Measurements from ENCODE around the gene FBN3. TPM values are rescaled to one million over a fixed set of nuclear protein-coding genes. Genes with fewer than 3 reads are reported as not detected.

The FBN3 gene
- total RNA-seq, 4 donors from 2014 or later = under 0.01 TPM; not detected in 3

- no peak overlapping the region for H3K4me3 ChIP-seq
- H3K36me3 ChIP-seq = no peaks in the 10 kb centered on the region
- H3K27ac ChIP-seq (replicated peaks in 1 of 4) = no peak overlapping the region
- 94% methylated on average over 7 of the region's 7 CpGs for WGBS
- no peak for DNase-seq (ENCODE audit: extremely low spot score)
- no peak for TF ChIP-seq POLR2AphosphoS5 (IDR thresholded peaks at IDR 0.05)
- TF ChIP-seq POLR2A (IDR thresholded peaks at IDR 0.05; ENCODE audit: low read depth) = no peak
- TF ChIP-seq EP300 (IDR thresholded peaks at IDR 0.05) = no peak
- TF ChIP-seq CTCF (IDR thresholded peaks at IDR 0.05) = no peak
- no peaks in the 10 kb centered on the region for H3K9me3 ChIP-seq
- H3K4me1 ChIP-seq = no peaks in the 10 kb centered on the region
- intact Hi-C loops (cut with DNase I) = no loop called here
- H3K27me3 ChIP-seq = peaks cover 0 to 20% (median 0%) of the 10 kb centered on the region in 4 donors
Observed at GRCh38 chr19:8109890-8110662, 39.3 kb downstream of the FBN3 start.

GRCh38 chr19:8109455-8109854 is 39.9 kb downstream of the FBN3 start:
- H3K27me3 ChIP-seq = peaks cover 0 to 20% (median 0%) of the 10 kb centered on the region in 4 donors
- H3K4me3 ChIP-seq = no peak overlapping the region
- TF ChIP-seq CTCF (IDR thresholded peaks at IDR 0.05) (no peak), POLR2A (IDR thresholded peaks at IDR 0.05; ENCODE audit: low read depth) (no peak), EP300 (IDR thresholded peaks at IDR 0.05) (no peak), POLR2AphosphoS5 (IDR thresholded peaks at IDR 0.05) (no peak)
- DNase-seq (ENCODE audit: extremely low spot score) = no peak
- no peaks in the 10 kb centered on the region for H3K9me3 ChIP-seq
- no peaks in the 10 kb centered on the region for H3K36me3 ChIP-seq
- intact Hi-C loops (cut with DNase I) = no loop called here
- H3K4me1 ChIP-seq = no peaks in the 10 kb centered on the region
- WGBS = 79% methylated on average over 10 of the region's 12 CpGs
- H3K27ac ChIP-seq (replicated peaks in 1 of 4) = no peak overlapping the region

GRCh38 chr19:8108560-8109445 is 40.6 kb downstream of the FBN3 start:
- Histone ChIP-seq H3K4me1 (no peaks in the 10 kb centered on the region), H3K9me3 (no peaks in the 10 kb centered on the region), H3K27ac (replicated peaks in 1 of 4) (no peak overlapping the region), H3K27me3 (peaks cover 0 to 20% (median 0%) of the 10 kb centered on the region in 4 donors), H3K36me3 (no peaks in the 10 kb centered on the region), H3K4me3 (no peak overlapping the region)
- no peak for DNase-seq (ENCODE audit: extremely low spot score)
- no peak for TF ChIP-seq EP300 (IDR thresholded peaks at IDR 0.05)
- TF ChIP-seq CTCF (IDR thresholded peaks at IDR 0.05) = no peak
- TF ChIP-seq POLR2A (IDR thresholded peaks at IDR 0.05; ENCODE audit: low read depth) = no peak
- TF ChIP-seq POLR2AphosphoS5 (IDR thresholded peaks at IDR 0.05) = no peak
- intact Hi-C loops (cut with DNase I) = no loop called here
- WGBS = 82% methylated on average over 19 of the region's 19 CpGs

GRCh38 chr19:8107301-8107903 is 42.0 kb downstream of the FBN3 start:
- H3K27ac ChIP-seq (replicated peaks in 1 of 4) = no peak overlapping the region
- no peaks in the 10 kb centered on the region for H3K36me3 ChIP-seq
- TF ChIP-seq EP300 (IDR thresholded peaks at IDR 0.05) (no peak), CTCF (IDR thresholded peaks at IDR 0.05) (no peak), POLR2A (IDR thresholded peaks at IDR 0.05; ENCODE audit: low read depth) (no peak), POLR2AphosphoS5 (IDR thresholded peaks at IDR 0.05) (no peak)
- 86% methylated on average over 2 of the region's 2 CpGs for WGBS
- H3K4me3 ChIP-seq = no peak overlapping the region
- peaks cover 0 to 24% (median 0%) of the 10 kb centered on the region in 4 donors for H3K27me3 ChIP-seq
- no peak for DNase-seq (ENCODE audit: extremely low spot score)
- no peaks in the 10 kb centered on the region for H3K4me1 ChIP-seq
- intact Hi-C loops (cut with DNase I) = no loop called here
- peaks cover 0 to 3% (median 0%) of the 10 kb centered on the region in 4 donors for H3K9me3 ChIP-seq
